CD14-positive monocyte (primary cell): ENCODE results near the gene KLF2. TPM values are rescaled to one million over a fixed set of nuclear protein-coding genes. Genes with fewer than 3 reads are reported as not detected.
A peak's percentile ranks its signal among the peaks of the same experiment; 100 is the strongest.

ENCODE experiments used
- DNase-seq, 3 donors: peaks; one replicate each; pipeline ENCODE4 v3.0.0-alpha.2; 2011 to 2022
- H2AFZ ChIP-seq: 2 replicates; pipeline ENCODE4 v1.6.0; 2012; ENCODE audit warnings: mild to moderate bottlenecking, low read depth, low read length, inconsistent platforms; ENCODE audit not compliant: insufficient read depth, poor library complexity, severe bottlenecking
- H3K27ac ChIP-seq, 2 donors: 1 replicate in 1 of 2; 2 replicates in 1 of 2; pipeline ENCODE4 v1.5.1; 2012 to 2013; ENCODE audit warnings: low read length in 2 of 2, control low read depth in 1 of 2, inconsistent platforms in 1 of 2, low read depth in 1 of 2, mild to moderate bottlenecking in 1 of 2
- H3K27me3 ChIP-seq, 2 donors: one replicate each; pipeline versions ENCODE4 v1.6.0 to v1.6.1; 2011 to 2013; ENCODE audit warnings: low read length in 2 of 2; ENCODE audit not compliant: control insufficient read depth in 2 of 2, insufficient read depth in 2 of 2
- H3K36me3 ChIP-seq, 2 donors: replicated peaks in 1 of 2; 1 replicate in 1 of 2; 2 replicates in 1 of 2; pipeline versions ENCODE4 v1.5.1 to v1.6.1; 2012 to 2013; ENCODE audit warnings: low read length in 2 of 2, control low read depth in 1 of 2, inconsistent platforms in 1 of 2, mild to moderate bottlenecking in 1 of 2; ENCODE audit not compliant: insufficient read depth in 2 of 2, control insufficient read depth in 1 of 2
- H3K4me1 ChIP-seq, 2 donors: 1 replicate in 1 of 2; 2 replicates in 1 of 2; pipeline versions ENCODE4 v1.5.1 to v1.6.1; 2012 to 2013; ENCODE audit warnings: low read length in 2 of 2, control low read depth in 1 of 2, inconsistent platforms in 1 of 2, mild to moderate bottlenecking in 1 of 2, moderate library complexity in 1 of 2; ENCODE audit not compliant: insufficient read depth in 2 of 2, control insufficient read depth in 1 of 2
- H3K4me2 ChIP-seq: replicated peaks from 2 replicates; pipeline ENCODE3; 2012; ENCODE audit warnings: low read length, moderate library complexity, mild to moderate bottlenecking; ENCODE audit not compliant: poor library complexity, severe bottlenecking; ENCODE audit errors: extremely low read depth
- H3K4me3 ChIP-seq, 3 experiments: fragments of 200-600 bp in 1 of 3; sonication (generic) in 1 of 3; replicated peaks in 1 of 3; 1 replicate in 2 of 3; 2 replicates in 1 of 3; pipeline ENCODE4 v1.5.1; 2011 to 2013; ENCODE audit warnings: low read length in 3 of 3, mild to moderate bottlenecking in 3 of 3, control low read depth in 2 of 3, low read depth in 2 of 3, inconsistent platforms in 1 of 3, moderate library complexity in 1 of 3
- H3K79me2 ChIP-seq: 2 replicates; pipeline ENCODE4 v1.6.0; 2012; ENCODE audit warnings: mild to moderate bottlenecking, control low read depth, inconsistent platforms, low read length, moderate library complexity; ENCODE audit not compliant: insufficient read depth
- H3K9ac ChIP-seq: 2 replicates; pipeline ENCODE4 v1.6.0; 2017; ENCODE audit warnings: low read length, mild to moderate bottlenecking; ENCODE audit not compliant: insufficient read depth, poor library complexity, severe bottlenecking
- H3K9me3 ChIP-seq, 2 donors: replicated peaks in 1 of 2; 1 replicate in 1 of 2; 2 replicates in 1 of 2; pipeline versions ENCODE4 v1.5.1 to v1.6.1; 2012 to 2013; ENCODE audit warnings: low read length in 2 of 2, control low read depth in 1 of 2; ENCODE audit not compliant: control insufficient read depth in 1 of 2, insufficient read depth in 1 of 2
- H4K20me1 ChIP-seq: 2 replicates; pipeline ENCODE4 v1.6.0; 2012; ENCODE audit warnings: mild to moderate bottlenecking, low read length, control low read depth, moderate library complexity; ENCODE audit not compliant: insufficient read depth
- H3K27ac Mint-ChIP-seq, 7 donors: one replicate each; pipeline ENCODE4 v1.8.0; 2020; ENCODE audit warnings: mild to moderate bottlenecking in 7 of 7, mixed read lengths in 7 of 7, moderate library complexity in 6 of 7, inconsistent platforms in 2 of 7
- H3K27me3 Mint-ChIP-seq, 3 donors: one replicate each; pipeline ENCODE4 v1.8.0; 2021 to 2022; ENCODE audit warnings: low read depth in 3 of 3, mild to moderate bottlenecking in 3 of 3, mixed read lengths in 3 of 3, moderate library complexity in 3 of 3, inconsistent platforms in 1 of 3
- H3K36me3 Mint-ChIP-seq, 2 donors: one replicate each; pipeline ENCODE4 v1.8.0; 2020; ENCODE audit warnings: mixed read lengths in 2 of 2, inconsistent platforms in 1 of 2, mild to moderate bottlenecking in 1 of 2
- H3K4me1 Mint-ChIP-seq: one replicate; pipeline ENCODE4 v1.8.0; 2020; ENCODE audit warnings: mild to moderate bottlenecking, mixed read lengths
- H3K4me3 Mint-ChIP-seq, 2 donors: one replicate each; pipeline ENCODE4 v1.8.0; 2020; ENCODE audit warnings: mild to moderate bottlenecking in 2 of 2, mixed read lengths in 2 of 2, moderate library complexity in 1 of 2
- H3K9me3 Mint-ChIP-seq, 7 donors: one replicate each; pipeline ENCODE4 v1.8.0; 2020 to 2022; ENCODE audit warnings: mixed read lengths in 7 of 7, mild to moderate bottlenecking in 6 of 7, moderate library complexity in 6 of 7, inconsistent platforms in 2 of 7
- CTCF ChIP-seq: fragments of 200-600 bp; IDR thresholded peaks from one replicate; pipeline ENCODE4 v1.8.0; 2022; ENCODE audit warnings: antibody characterized with exemption, mild to moderate bottlenecking
- WGBS: methylation state at CpG from one replicate; pipeline ENCODE4 v1.1.5; 2013; ENCODE audit warnings: missing lambda C conversion rate; ENCODE audit not compliant: insufficient coverage; 5-methylcytosine and 5-hydroxymethylcytosine counted together
- intact Hi-C, 2 donors: fragments of 100-400 bp; cut with micrococcal nuclease; formaldehyde crosslinking; loops; one replicate each; pipeline versions ENCODE4 v1.15.0 to v1.15.1; 2023
- polyA plus RNA-seq, 3 donors: library from polyadenylated mRNA; depleted of rRNA in 1 of 3; unstranded in 2 of 3; stranded (reverse) in 1 of 3; fragments of 300-500 nt in 2 of 3; fragments of >200 nt in 1 of 3; fragmentation: Illumina TruSeq in 2 of 3; gene quantifications; 1 replicate in 2 of 3; 2 replicates in 1 of 3; pipeline ENCODE4 v1.2.3, GENCODE V29; 2012 to 2021

KLF2 gene
- polyA plus RNA-seq, 3 donors = 34.0 to 331 (median 51.4) TPM

DNA sequence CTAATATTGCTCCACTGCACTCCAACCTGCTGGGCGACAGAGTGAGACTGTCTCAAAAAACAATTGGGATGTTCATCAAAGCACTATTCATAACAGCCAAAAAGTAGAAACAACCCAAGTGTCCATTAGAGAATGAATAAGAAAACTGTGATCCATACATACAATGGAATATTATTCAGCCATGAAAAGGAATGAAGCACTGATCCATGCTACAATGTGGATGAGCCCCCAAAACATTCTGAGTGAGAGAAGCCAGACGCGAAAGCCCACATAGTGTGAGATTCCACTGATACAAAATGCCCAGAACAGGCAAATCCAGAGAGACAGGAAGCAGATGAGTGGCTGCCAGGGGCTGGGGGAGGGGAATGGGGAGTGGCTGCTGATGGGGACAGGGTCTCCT is 16.0 kb downstream of the KLF2 start:
- Histone ChIP-seq H3K79me2 (no peaks in the 10 kb centered on the region), H2AFZ (no peak overlapping the region), H3K27ac (no peak overlapping the region), H3K4me2 (no peak overlapping the region), H3K9me3 (no peaks in the 10 kb centered on the region), H3K4me1 (peaks cover 51 to 66% of the 10 kb centered on the region in 2 donors), H3K9ac (no peak overlapping the region), H3K4me3 (no peak overlapping the region), H4K20me1 (no peaks in the 10 kb centered on the region), H3K36me3 (no peaks in the 10 kb centered on the region), H3K27me3 (no peaks in the 10 kb centered on the region)
- H3K9me3 Mint-ChIP-seq = no peaks in the 10 kb centered on the region
- H3K27me3 Mint-ChIP-seq = peaks cover 4 to 7% (median 6%) of the 10 kb centered on the region in 3 donors
- no peak for DNase-seq
- H3K36me3 Mint-ChIP-seq = peaks cover 2 to 5% of the 10 kb centered on the region in 2 donors
- H3K4me3 Mint-ChIP-seq = no peak overlapping the region
- H3K27ac Mint-ChIP-seq = peak overlapping the region in 2 of 7 donors; percentile 56 to 63
- peaks cover 55% of the 10 kb centered on the region for H3K4me1 Mint-ChIP-seq
- intact Hi-C loops = no loop called here
- 100% methylated on average over 2 of the region's 3 CpGs for WGBS
- TF ChIP-seq CTCF = no peak

DNA sequence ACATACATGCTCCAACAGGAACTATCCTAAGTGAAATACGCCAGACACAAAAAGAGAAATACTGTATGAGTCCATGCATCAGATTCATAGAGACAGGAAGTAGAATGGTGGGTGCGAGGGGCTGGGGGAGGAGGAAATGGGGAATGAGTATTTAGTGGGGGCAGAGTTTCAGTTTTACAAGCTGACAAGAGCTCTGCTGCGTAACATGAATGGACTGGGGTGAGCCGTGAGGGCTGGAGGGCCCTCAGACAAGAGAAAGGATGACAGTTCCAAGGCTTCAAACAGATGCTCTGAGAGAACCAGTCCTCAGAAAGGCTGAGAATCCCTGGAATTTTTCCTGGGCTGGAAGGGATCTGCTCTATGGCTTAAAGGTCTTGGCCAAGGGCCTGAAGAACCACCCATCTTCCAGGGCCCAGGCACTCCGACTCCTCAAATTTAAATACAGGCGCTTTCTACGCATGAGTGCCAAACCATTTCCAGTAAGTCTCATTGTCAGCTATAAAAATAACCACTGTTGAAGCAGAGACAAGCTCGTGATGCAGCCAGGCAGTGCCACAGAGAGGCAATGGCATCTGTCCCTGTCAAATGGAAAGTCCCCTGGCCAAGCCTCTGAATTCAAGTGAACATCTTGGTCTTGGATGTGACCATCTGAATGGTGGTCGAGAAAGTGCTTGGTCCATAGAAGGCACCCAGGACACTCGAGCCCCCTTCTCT is 17.5 kb downstream of the KLF2 start:
- peak overlapping the region; percentile 21 to 64 for H3K27ac ChIP-seq
- H3K27ac Mint-ChIP-seq = peak overlapping the region; percentile 76 to 97 (median 89)
- no peak for TF ChIP-seq CTCF
- H3K9me3 Mint-ChIP-seq = no peaks in the 10 kb centered on the region
- no peaks in the 10 kb centered on the region for H3K9me3 ChIP-seq
- H2AFZ ChIP-seq = no peak overlapping the region
- peaks cover 51 to 66% of the 10 kb centered on the region in 2 donors for H3K4me1 ChIP-seq
- WGBS = 10% methylated on average over 7 of the region's 10 CpGs
- H3K36me3 Mint-ChIP-seq = peaks cover 2% of the 10 kb centered on the region in 2 donors
- intact Hi-C loops = loop anchor here in 1 of 2 donors (2.0 kb wide), 1 partner anchor 25 kb away; no protein-coding TSS in a partner anchor
- peak in 2 of 3 donors; percentile 67 to 69 for DNase-seq
- H3K27me3 Mint-ChIP-seq = peaks cover 2 to 7% (median 2%) of the 10 kb centered on the region in 3 donors
- H3K36me3 ChIP-seq = no peaks in the 10 kb centered on the region
- H3K4me3 ChIP-seq = peak overlapping the region in 1 of 3 experiments; percentile 30
- no peaks in the 10 kb centered on the region for H3K79me2 ChIP-seq
- H3K4me3 Mint-ChIP-seq = peak overlapping the region; percentile 56 to 65
- H3K9ac ChIP-seq = no peak overlapping the region
- H3K27me3 ChIP-seq = no peaks in the 10 kb centered on the region
- H4K20me1 ChIP-seq = no peaks in the 10 kb centered on the region
- H3K4me1 Mint-ChIP-seq = peaks cover 55% of the 10 kb centered on the region
- peak overlapping the region; percentile 46 for H3K4me2 ChIP-seq
